ENCODE data around the gene SLC1A6. TPM values are rescaled to one million over a fixed set of nuclear protein-coding genes. Genes with fewer than 3 reads are reported as not detected.
A peak's percentile ranks its signal among the peaks of the same experiment; 100 is the strongest.
"Not testable (repeated sequence)": the region's sequence is repeated elsewhere in the genome, so short reads cannot be mapped to it uniquely, and the experiment has no call there.

SLC1A6 gene
- total RNA-seq, 1 experiment from 2014 or later = 2.9 TPM

- ChIA-PET POLR2A (ENCODE audit: unreplicated experiment) (interaction anchor here (0.6 kb wide), 1 partner anchor 886 kb away, joined by 19 read pairs; no protein-coding TSS in a partner anchor), CTCF (no interaction called here)
- Histone ChIP-seq H3K79me2 (ENCODE audit: low read depth) (no peaks in the 10 kb centered on the region), H3K36me3 (ENCODE audit: low read depth) (no peaks in the 10 kb centered on the region), H3K27me3 (ENCODE audit: insufficient read depth, low read depth) (no peaks in the 10 kb centered on the region), H3K27ac (no peak overlapping the region), H2AFZ (no peak overlapping the region), H3K4me1 (replicated peaks; ENCODE audit: insufficient read depth) (peaks cover 11% of the 10 kb centered on the region), H3K9me3 (ENCODE audit: insufficient read depth, low read depth) (no peaks in the 10 kb centered on the region), H3K4me3 (no peak overlapping the region), H3K4me2 (no peak overlapping the region), H4K20me1 (ENCODE audit: insufficient read depth) (no peaks in the 10 kb centered on the region), H3K9me2 (ENCODE audit: insufficient read depth) (no peaks in the 10 kb centered on the region), H3F3A (ENCODE audit: insufficient read depth, low read depth) (peaks cover 12% of the 10 kb centered on the region)
- peak in 1 of 2 experiments; percentile 43 for DNase-seq
- TF ChIP-seq CTCF (conservative IDR thresholded peaks at IDR 0.05) (no peak), EZH2 (IDR thresholded peaks at IDR 0.05; ENCODE audit: low read depth) (no peak)
- no TSS peak for BruUV-seq (replicated peaks)
- intact Hi-C loops (cut with micrococcal nuclease; ENCODE audit: unreplicated experiment) = no loop called here
Measured at GRCh38 chr19:14950421-14950820, 29.2 kb downstream of the SLC1A6 start.

- Histone ChIP-seq H3K4me2 (no peak overlapping the region), H3K27ac (no peak overlapping the region), H4K20me1 (ENCODE audit: insufficient read depth) (no peaks in the 10 kb centered on the region), H3K4me1 (replicated peaks; ENCODE audit: insufficient read depth) (peaks cover 13% of the 10 kb centered on the region), H3K4me3 (no peak overlapping the region), H2AFZ (no peak overlapping the region), H3K9me2 (ENCODE audit: insufficient read depth) (no peaks in the 10 kb centered on the region), H3F3A (ENCODE audit: insufficient read depth, low read depth) (peaks cover 14% of the 10 kb centered on the region), H3K27me3 (ENCODE audit: insufficient read depth, low read depth) (no peaks in the 10 kb centered on the region), H3K79me2 (ENCODE audit: low read depth) (no peaks in the 10 kb centered on the region), H3K9me3 (ENCODE audit: insufficient read depth, low read depth) (no peaks in the 10 kb centered on the region), H3K36me3 (ENCODE audit: low read depth) (no peaks in the 10 kb centered on the region)
- DNase-seq = no peak
- intact Hi-C loops (cut with micrococcal nuclease; ENCODE audit: unreplicated experiment) = no loop called here
- ChIA-PET POLR2A (ENCODE audit: unreplicated experiment) (no interaction called here), CTCF (no interaction called here)
- no TSS peak for BruUV-seq (replicated peaks)
- TF ChIP-seq CTCF (conservative IDR thresholded peaks at IDR 0.05) (no peak), EZH2 (IDR thresholded peaks at IDR 0.05; ENCODE audit: low read depth) (no peak)
Measured at GRCh38 chr19:14949876-14950275, 29.8 kb downstream of the SLC1A6 start.

- BruUV-seq (replicated peaks); H3K36me3 ChIP-seq (ENCODE audit: low read depth); H3K4me2 ChIP-seq; H3K9me2 ChIP-seq (ENCODE audit: insufficient read depth); H4K20me1 ChIP-seq (ENCODE audit: insufficient read depth); H3K27ac ChIP-seq; H3K27me3 ChIP-seq (ENCODE audit: insufficient read depth, low read depth); CTCF ChIA-PET; H3K9me3 ChIP-seq (ENCODE audit: insufficient read depth, low read depth); H3K79me2 ChIP-seq (ENCODE audit: low read depth); H3K4me3 ChIP-seq; H2AFZ ChIP-seq; POLR2A ChIA-PET (ENCODE audit: unreplicated experiment); DNase-seq; intact Hi-C loops (cut with micrococcal nuclease; ENCODE audit: unreplicated experiment): not testable (repeated sequence)
- Histone ChIP-seq H3F3A (ENCODE audit: insufficient read depth, low read depth) (peaks cover 19% of the 10 kb centered on the region), H3K4me1 (replicated peaks; ENCODE audit: insufficient read depth) (peaks cover 18% of the 10 kb centered on the region)
Measured at GRCh38 chr19:14949413-14949812, 30.3 kb downstream of the SLC1A6 start.

GRCh38 chr19:14944456-14944855 is 35.2 kb downstream of the SLC1A6 start:
- peaks cover 29% of the 10 kb centered on the region for H3F3A ChIP-seq (ENCODE audit: insufficient read depth, low read depth)
- 0 out of 2 replicates have a peak, but pooled peaks cover 5% of the 10 kb centered on the region for H3K9me3 ChIP-seq (ENCODE audit: insufficient read depth, low read depth)
- H3K4me2 ChIP-seq = peak overlapping the region; percentile 55
- TF ChIP-seq EZH2 (IDR thresholded peaks at IDR 0.05; ENCODE audit: low read depth) = no peak
- no peak for TF ChIP-seq CTCF (conservative IDR thresholded peaks at IDR 0.05)
- H3K9me2 ChIP-seq (ENCODE audit: insufficient read depth) = no peaks in the 10 kb centered on the region
- H3K79me2 ChIP-seq (ENCODE audit: low read depth) = no peaks in the 10 kb centered on the region
- peaks cover 24% of the 10 kb centered on the region for H3K4me1 ChIP-seq (replicated peaks; ENCODE audit: insufficient read depth)
- intact Hi-C loops (cut with micrococcal nuclease; ENCODE audit: unreplicated experiment) = no loop called here
- peak overlapping the region; percentile 87 for H3K27ac ChIP-seq
- H3K4me3 ChIP-seq = no peak overlapping the region
- H3K27me3 ChIP-seq (ENCODE audit: insufficient read depth, low read depth) = no peaks in the 10 kb centered on the region
- H4K20me1 ChIP-seq (ENCODE audit: insufficient read depth) = no peaks in the 10 kb centered on the region
- no peaks in the 10 kb centered on the region for H3K36me3 ChIP-seq (ENCODE audit: low read depth)
- BruUV-seq (replicated peaks) = no TSS peak
- ChIA-PET CTCF (no interaction called here), POLR2A (ENCODE audit: unreplicated experiment) (interaction anchor here (0.6 kb wide), 1 partner anchor 126 kb away, joined by 4 read pairs; no protein-coding TSS in a partner anchor)
- DNase-seq = no peak
- H2AFZ ChIP-seq = peak overlapping the region; percentile 48; the same call in 1 of the 2 replicates

Measured in PC-9 (cell line).